ENCODE results near the gene UFD1. TPM values are rescaled to one million over a fixed set of nuclear protein-coding genes. Genes with fewer than 3 reads are reported as not detected.
A peak's percentile ranks its signal among the peaks of the same experiment; 100 is the strongest.
"Not testable (repeated sequence)": the region's sequence is repeated elsewhere in the genome, so short reads cannot be mapped to it uniquely, and the experiment has no call there.

Gene UFD1
- total RNA-seq, 4 donors from 2014 or later: 22.7 to 56.2 (median 38.2) TPM

GRCh38 chr22:19448076-19448607 lies 30.9 kb downstream of the UFD1 start:
- Histone ChIP-seq H3K36me3 (peaks cover 0 to 50% of the 10 kb centered on the region in 2 donors), H3K27ac (peak overlapping the region; percentile 94 to 97 (median 95)), H3K27me3 (no peaks in the 10 kb centered on the region), H3K9me3 (no peaks in the 10 kb centered on the region), H3K4me3 (peak overlapping the region; percentile 87 to 92), H3K4me1 (peaks cover 0 to 38% (median 15%) of the 10 kb centered on the region in 3 donors)
- WGBS, 2 donors (ENCODE audit: low coverage in 1 of 2): 1 to 17% methylated on average over 11 of the region's 14 CpGs
- TF ChIP-seq POLR2AphosphoS5 (IDR thresholded peaks at IDR 0.05) (no peak), POLR2A (IDR thresholded peaks at IDR 0.05) (no peak), CTCF (IDR thresholded peaks at IDR 0.05) (no peak), EP300 (IDR thresholded peaks at IDR 0.05) (no peak)
- peak; percentile 24 for ATAC-seq

GRCh38 chr22:19447330-19448075 lies 31.5 kb downstream of the UFD1 start, which contains the start of gene C22orf39:
TSS of gene C22orf39 (minus strand) at chr22:19447711. CDS start at chr22:19447688, 23 bp downstream.
- Histone ChIP-seq H3K27ac (peak within 1 kb of the TSS; percentile 94 to 97 (median 95)), H3K9me3 (no peaks in the 10 kb centered on the region), H3K4me3 (peak within 1 kb of the TSS; percentile 87 to 92), H3K36me3 (peaks cover 0 to 50% of the 10 kb centered on the region in 2 donors), H3K4me1 (peaks cover 0 to 38% (median 15%) of the 10 kb centered on the region in 3 donors), H3K27me3 (no peaks in the 10 kb centered on the region)
- peak; percentile 83 for TF ChIP-seq POLR2AphosphoS5 (IDR thresholded peaks at IDR 0.05)
- TF ChIP-seq POLR2A (IDR thresholded peaks at IDR 0.05): peak; percentile 92 to 94
- no peak for TF ChIP-seq EP300 (IDR thresholded peaks at IDR 0.05)
- TF ChIP-seq CTCF (IDR thresholded peaks at IDR 0.05): peak in 2 of 4 experiments; percentile 3 to 13
- ATAC-seq: peak; percentile 97
- 0% methylated on average over 5 to 13 of the region's 92 CpGs for WGBS, 2 donors (ENCODE audit: low coverage in 1 of 2)

- WGBS, 2 donors (ENCODE audit: low coverage in 1 of 2): 27 to 28% methylated on average over 12 to 14 of the region's 22 CpGs
- no peak for ATAC-seq
Observed at GRCh38 chr22:19446603-19447329, 32.2 kb downstream of the UFD1 start.

GRCh38 chr22:19445279-19445982 lies 33.6 kb downstream of the UFD1 start:
- ATAC-seq, H3K9me3 ChIP-seq, H3K4me3 ChIP-seq, H3K27ac ChIP-seq, H3K27me3 ChIP-seq: not testable (repeated sequence)
- H3K4me1 ChIP-seq: peaks cover 0 to 38% (median 15%) of the 10 kb centered on the region in 3 donors
- H3K36me3 ChIP-seq: peaks cover 0 to 38% of the 10 kb centered on the region in 2 donors
- WGBS, 2 donors (ENCODE audit: low coverage in 1 of 2): 91 to 94% methylated on average over 6 to 8 of the region's 9 CpGs

More at GRCh38 chr22:19446603-19447329, 32.2 kb downstream of the UFD1 start:
- TF ChIP-seq CTCF (IDR thresholded peaks at IDR 0.05) (no peak), EP300 (IDR thresholded peaks at IDR 0.05) (no peak), POLR2AphosphoS5 (IDR thresholded peaks at IDR 0.05) (no peak), POLR2A (IDR thresholded peaks at IDR 0.05) (no peak)
- H3K4me3 ChIP-seq: peak overlapping the region; percentile 87 to 92
- no peaks in the 10 kb centered on the region for H3K27me3 ChIP-seq
- peak overlapping the region; percentile 94 to 97 (median 95) for H3K27ac ChIP-seq
- H3K4me1 ChIP-seq: peaks cover 0 to 38% (median 15%) of the 10 kb centered on the region in 3 donors
- no peaks in the 10 kb centered on the region for H3K9me3 ChIP-seq
- H3K36me3 ChIP-seq: peaks cover 0 to 50% of the 10 kb centered on the region in 2 donors
